PFSK-1 (cell line): ENCODE data around the gene NUDT6.

Experiments used
- FOXP2 ChIP-seq: optimal IDR thresholded peaks from 2 replicates; pipeline ENCODE3; 2011; ENCODE audit warnings: borderline replicate concordance, control low read depth, inconsistent platforms; ENCODE audit not compliant: insufficient read depth; ENCODE audit errors: extremely low read length, extremely low read depth
- POLR2AphosphoS5 ChIP-seq: IDR thresholded peaks from 2 replicates; pipeline ENCODE4 v1.6.1; 2012; ENCODE audit warnings: low read depth, mild to moderate bottlenecking, control low read depth, low read length, moderate library complexity
- REST ChIP-seq, 2 experiments: IDR thresholded peaks; 2 replicates each; pipeline versions ENCODE4 v1.6.1 to v1.8.0; 2011 to 2012; ENCODE audit warnings: low read depth in 2 of 2, low read length in 2 of 2, control low read depth in 1 of 2, inconsistent platforms in 1 of 2, mild to moderate bottlenecking in 1 of 2, moderate library complexity in 1 of 2; ENCODE audit not compliant: insufficient read depth in 1 of 2
- SIN3A ChIP-seq: IDR thresholded peaks from 2 replicates; pipeline ENCODE4 v1.6.1; 2012; ENCODE audit warnings: mild to moderate bottlenecking, low read length, moderate library complexity, borderline replicate concordance; ENCODE audit not compliant: insufficient read depth
- TAF1 ChIP-seq: IDR thresholded peaks from 2 replicates; pipeline ENCODE4 v1.6.1; 2012; ENCODE audit warnings: low read length, control low read depth, borderline replicate concordance; ENCODE audit not compliant: insufficient read depth

- TF ChIP-seq REST (IDR thresholded peaks at IDR 0.05; ENCODE audit: insufficient read depth in 1 of 2, low read depth in 2 of 2, low read length in 2 of 2) (no peak), POLR2AphosphoS5 (no peak), SIN3A (no peak), TAF1 (no peak), FOXP2 (no peak)
Measured at GRCh38 chr4:122928930-122929329, 6.5 kb upstream of the NUDT6 start.
